Astrocyte (in vitro differentiated cells and primary cell): ENCODE measurements around the gene COL15A1.

ENCODE experiments used
- EZH2 ChIP-seq: IDR thresholded peaks from 2 replicates; pipeline ENCODE4 v1.6.1; 2012; ENCODE audit warnings: mild to moderate bottlenecking, low read length, inconsistent platforms; ENCODE audit not compliant: insufficient read depth
- TF ChIP-seq, protein P1 (sequence below): IDR thresholded peaks from 2 replicates; pipeline ENCODE4 v1.5.1; 2011; ENCODE audit warnings: low read depth, mild to moderate bottlenecking, inconsistent platforms, low read length, moderate library complexity; ENCODE audit not compliant: insufficient read depth

DNA sequence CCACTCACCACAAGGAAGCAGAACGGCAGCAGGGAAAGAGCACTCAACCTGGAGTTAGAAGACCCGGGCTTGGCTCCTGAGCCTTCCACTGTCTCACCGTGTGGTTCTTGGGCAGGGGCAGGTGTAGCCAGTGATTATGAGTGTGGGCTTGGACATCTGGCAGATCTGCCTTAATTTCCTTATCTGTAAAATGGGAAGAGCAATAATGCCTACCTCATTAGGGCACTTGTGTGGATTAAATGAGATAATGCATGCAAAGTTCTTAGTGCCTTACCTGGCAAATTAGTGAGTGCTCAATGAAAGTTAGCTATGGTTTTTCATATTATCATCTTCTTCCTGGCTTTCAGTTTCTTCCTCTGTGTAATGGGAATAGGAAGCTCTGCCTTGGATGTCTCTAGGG is 28.1 kb upstream of the COL15A1 start:
- TF ChIP-seq, protein P1, sequence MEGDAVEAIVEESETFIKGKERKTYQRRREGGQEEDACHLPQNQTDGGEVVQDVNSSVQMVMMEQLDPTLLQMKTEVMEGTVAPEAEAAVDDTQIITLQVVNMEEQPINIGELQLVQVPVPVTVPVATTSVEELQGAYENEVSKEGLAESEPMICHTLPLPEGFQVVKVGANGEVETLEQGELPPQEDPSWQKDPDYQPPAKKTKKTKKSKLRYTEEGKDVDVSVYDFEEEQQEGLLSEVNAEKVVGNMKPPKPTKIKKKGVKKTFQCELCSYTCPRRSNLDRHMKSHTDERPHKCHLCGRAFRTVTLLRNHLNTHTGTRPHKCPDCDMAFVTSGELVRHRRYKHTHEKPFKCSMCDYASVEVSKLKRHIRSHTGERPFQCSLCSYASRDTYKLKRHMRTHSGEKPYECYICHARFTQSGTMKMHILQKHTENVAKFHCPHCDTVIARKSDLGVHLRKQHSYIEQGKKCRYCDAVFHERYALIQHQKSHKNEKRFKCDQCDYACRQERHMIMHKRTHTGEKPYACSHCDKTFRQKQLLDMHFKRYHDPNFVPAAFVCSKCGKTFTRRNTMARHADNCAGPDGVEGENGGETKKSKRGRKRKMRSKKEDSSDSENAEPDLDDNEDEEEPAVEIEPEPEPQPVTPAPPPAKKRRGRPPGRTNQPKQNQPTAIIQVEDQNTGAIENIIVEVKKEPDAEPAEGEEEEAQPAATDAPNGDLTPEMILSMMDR, result no peak
- TF ChIP-seq EZH2, result no peak
